Activated CD4-positive, alpha-beta memory T cell treated with anti-CD3 and anti-CD28 coated beads, Interleukin-2, amount 10 ng/mL, durations not matched to agents 7 days and 5 days (primary cell): Measurements from ENCODE around the gene CLIC3. TPM values are rescaled to one million over a fixed set of nuclear protein-coding genes. Genes with fewer than 3 reads are reported as not detected.

Experiments
- CTCF ChIA-PET: fragments of 350-600 bp; sonication (Branson Sonifier 250); formaldehyde crosslinking; loops from one replicate; lab custom pipeline; 2021; ENCODE audit warnings: antibody characterized with exemption, inconsistent platforms; lab: Charles Lee
- POLR2A ChIA-PET: fragments of 350-600 bp; sonication (Branson Sonifier 250); formaldehyde crosslinking; loops from one replicate; lab custom pipeline; 2021; ENCODE audit warnings: antibody characterized with exemption; lab: Charles Lee
- DNase-seq: peaks from one replicate; pipeline ENCODE4 v3.0.0-alpha.2; 2020
- H3K27ac Mint-ChIP-seq: one replicate; pipeline ENCODE4 v1.8.0; 2021; ENCODE audit warnings: mild to moderate bottlenecking, mixed read lengths
- H3K27me3 Mint-ChIP-seq: one replicate; pipeline ENCODE4 v1.8.0; 2021; ENCODE audit warnings: mixed read lengths
- H3K36me3 Mint-ChIP-seq: one replicate; pipeline ENCODE4 v1.8.0; 2021; ENCODE audit warnings: low read depth, mixed read lengths
- H3K4me1 Mint-ChIP-seq: one replicate; pipeline ENCODE4 v1.8.0; 2021; ENCODE audit warnings: mixed read lengths
- H3K4me3 Mint-ChIP-seq: one replicate; pipeline ENCODE4 v1.8.0; 2021; ENCODE audit warnings: mild to moderate bottlenecking, mixed read lengths
- H3K9me3 Mint-ChIP-seq: one replicate; pipeline ENCODE4 v1.8.0; 2021; ENCODE audit warnings: mixed read lengths
- total RNA-seq, 2 experiments: library from RNA; stranded (reverse); gene quantifications; one replicate each; pipeline ENCODE4 v1.2.3, GENCODE V29; 2021

CLIC3 gene
- total RNA-seq, 2 experiments from 2014 or later = 3.7 to 4.9 TPM

GRCh38 chr9:136949239-136949816 is 47.0 kb downstream of the CLIC3 start:
- DNase-seq = no peak

GRCh38 chr9:136947955-136948510 is 48.3 kb downstream of the CLIC3 start:
- Mint-ChIP-seq H3K9me3 (no peaks in the 10 kb centered on the region), H3K27me3 (no peaks in the 10 kb centered on the region), H3K36me3 (no peaks in the 10 kb centered on the region), H3K4me3 (peak overlapping the region; percentile 81), H3K4me1 (peaks cover 18% of the 10 kb centered on the region), H3K27ac (no peak overlapping the region)
- ChIA-PET POLR2A (interaction anchor here (0.8 to 3.9 kb wide), 8 partner anchors 12 to 122 kb away, joined by 3 to 19 read pairs (median 7); partner anchors contain the start of genes PAXX and SAPCD2), CTCF (interaction anchor here (0.6 to 7.2 kb wide), 22 partner anchors 12 to 160 kb away, joined by 3 to 149 read pairs (median 5); partner anchors contain the start of genes AJM1, CLIC3, FUT7 and PAXX)
- no peak for DNase-seq

More at GRCh38 chr9:136949239-136949816, 47.0 kb downstream of the CLIC3 start:
- Mint-ChIP-seq H3K27ac (peak overlapping the region; percentile 79), H3K4me1 (peaks cover 16% of the 10 kb centered on the region), H3K9me3 (no peaks in the 10 kb centered on the region), H3K27me3 (no peaks in the 10 kb centered on the region), H3K4me3 (peak overlapping the region; percentile 81), H3K36me3 (no peaks in the 10 kb centered on the region)
- ChIA-PET POLR2A (interaction anchor here (1.2 to 3.1 kb wide), 3 partner anchors 25 to 47 kb away, joined by 3 to 10 read pairs (median 8); partner anchors contain the start of gene PAXX), CTCF (interaction anchor here (1.0 to 7.2 kb wide), 4 partner anchors 43 to 107 kb away, joined by 3 to 149 read pairs (median 6); partner anchors contain the start of genes AJM1, CLIC3, FUT7 and PAXX)

GRCh38 chr9:136947028-136947891 is 49.1 kb downstream of the CLIC3 start:
- DNase-seq = no peak
- Mint-ChIP-seq H3K27me3 (no peaks in the 10 kb centered on the region), H3K4me1 (peaks cover 24% of the 10 kb centered on the region), H3K36me3 (peaks cover 7% of the 10 kb centered on the region), H3K27ac (no peak overlapping the region), H3K4me3 (peak overlapping the region; percentile 32), H3K9me3 (no peaks in the 10 kb centered on the region)
- ChIA-PET CTCF (interaction anchor here (0.7 to 7.2 kb wide), 18 partner anchors 10 to 159 kb away, joined by 3 to 149 read pairs (median 5); partner anchors contain the start of genes AJM1, FUT7, PAXX and RABL6), POLR2A (interaction anchor here (0.9 to 3.9 kb wide), 6 partner anchors 13 to 82 kb away, joined by 3 to 19 read pairs (median 7); partner anchors contain the start of gene PAXX)

- H3K27ac Mint-ChIP-seq = no peak overlapping the region
- peaks cover 14% of the 10 kb centered on the region for H3K36me3 Mint-ChIP-seq
- CTCF ChIA-PET = interaction anchor here (0.7 to 7.2 kb wide), 5 partner anchors 9 to 87 kb away, joined by 3 to 149 read pairs (median 3); partner anchors contain the start of genes FUT7 and PAXX
- no peaks in the 10 kb centered on the region for H3K27me3 Mint-ChIP-seq
- DNase-seq = no peak
- no peak overlapping the region for H3K4me3 Mint-ChIP-seq
- H3K4me1 Mint-ChIP-seq = peaks cover 26% of the 10 kb centered on the region
- H3K9me3 Mint-ChIP-seq = no peaks in the 10 kb centered on the region
- POLR2A ChIA-PET = interaction anchor here (0.6 to 3.9 kb wide), 3 partner anchors 14 to 103 kb away, joined by 3 to 19 read pairs (median 4); no protein-coding TSS in a partner anchor
Observed at GRCh38 chr9:136946228-136947027, 49.9 kb downstream of the CLIC3 start.

- no peak for DNase-seq
- Mint-ChIP-seq H3K4me3 (peak overlapping the region; percentile 48), H3K9me3 (no peaks in the 10 kb centered on the region), H3K27me3 (no peaks in the 10 kb centered on the region), H3K4me1 (peaks cover 26% of the 10 kb centered on the region), H3K36me3 (peaks cover 21% of the 10 kb centered on the region), H3K27ac (no peak overlapping the region)
- ChIA-PET CTCF (interaction anchor here (1.0 to 7.2 kb wide), 3 partner anchors 15 to 88 kb away, joined by 3 to 149 read pairs (median 3); partner anchors contain the start of genes FUT7 and PAXX), POLR2A (interaction anchor here (0.6 to 3.9 kb wide), 4 partner anchors 14 to 102 kb away, joined by 3 to 19 read pairs (median 4); no protein-coding TSS in a partner anchor)
Observed at GRCh38 chr9:136945333-136946227, 50.8 kb downstream of the CLIC3 start.

Other genes with a start within 250 kb of the CLIC3 start
- under 1 TPM in 1 of 2 experiments, not detected in 1; 0.40 TPM for gene LCN6, start 248.0 kb downstream of the CLIC3 start, total RNA-seq
- not detected for gene LCN8, start 238.3 kb downstream of the CLIC3 start, total RNA-seq
- gene LCN15, start 232.1 kb downstream of the CLIC3 start, total RNA-seq = not detected
- gene TMEM141, start 205.2 kb downstream of the CLIC3 start, total RNA-seq = 10 to 100 TPM; 39.6 to 42.9 TPM
- 1 to 10 TPM in 1 of 2 experiments, under 1 TPM in 1; 0.96 to 1.4 TPM for gene CCDC183, start 200.2 kb downstream of the CLIC3 start, total RNA-seq
- 10 to 100 TPM; 96.0 to 96.2 TPM for gene RABL6, start 188.6 kb downstream of the CLIC3 start, total RNA-seq
- 1 to 10 TPM; 8.7 TPM for gene AJM1, start 154.1 kb downstream of the CLIC3 start, total RNA-seq
- 10 to 100 TPM; 82.3 to 85.4 TPM for gene PHPT1, start 147.2 kb downstream of the CLIC3 start, total RNA-seq
- 10 to 100 TPM; 12.5 to 13.6 TPM for gene MAMDC4, start 144.2 kb downstream of the CLIC3 start, total RNA-seq
- 100 to 1,000 TPM; 301 to 316 TPM for gene EDF1, start 130.3 kb downstream of the CLIC3 start, total RNA-seq
- gene TRAF2, start 110.1 kb downstream of the CLIC3 start, total RNA-seq = 10 to 100 TPM; 43.6 to 45.7 TPM
- 100 to 1,000 TPM; 118 to 119 TPM for gene FBXW5, start 51.8 kb downstream of the CLIC3 start, total RNA-seq
- gene C8G, start 51.3 kb downstream of the CLIC3 start, total RNA-seq = 1 to 10 TPM; 1.5 to 3.2 TPM
- 1 to 10 TPM; 2.5 to 2.9 TPM for gene LCN12, start 44.3 kb downstream of the CLIC3 start, total RNA-seq
- gene PTGDS, start 19.1 kb downstream of the CLIC3 start, total RNA-seq = 10 to 100 TPM; 44.2 to 45.4 TPM
- 1 to 10 TPM in 1 of 2 experiments, under 1 TPM in 1; 0.98 to 1.0 TPM for gene LCNL1, start 13.6 kb downstream of the CLIC3 start, total RNA-seq
- gene PAXX, start 4.1 kb downstream of the CLIC3 start, total RNA-seq = 10 to 100 TPM; 64.4 to 68.5 TPM
- gene ABCA2, start 31.7 kb upstream of the CLIC3 start, total RNA-seq = 10 to 100 TPM; 55.5 to 65.9 TPM
- 10 to 100 TPM in 1 of 2 experiments, 1 to 10 TPM in 1; 9.9 to 10.4 TPM for gene FUT7, start 35.5 kb upstream of the CLIC3 start, total RNA-seq
- 10 to 100 TPM; 82.8 to 89.2 TPM for gene NPDC1, start 49.6 kb upstream of the CLIC3 start, total RNA-seq
- gene ENTPD2, start 57.5 kb upstream of the CLIC3 start, total RNA-seq = under 1 TPM; 0.15 to 0.40 TPM
- 10 to 100 TPM; 26.8 to 27.0 TPM for gene SAPCD2, start 74.0 kb upstream of the CLIC3 start, total RNA-seq
- 10 to 100 TPM; 20.2 to 21.9 TPM for gene UAP1L1, start 80.9 kb upstream of the CLIC3 start, total RNA-seq
- 10 to 100 TPM; 51.4 to 51.9 TPM for gene MAN1B1, start 90.4 kb upstream of the CLIC3 start, total RNA-seq
- 100 to 1,000 TPM; 253 to 257 TPM for gene DPP7, start 118.2 kb upstream of the CLIC3 start, total RNA-seq
- under 1 TPM; 0.40 to 0.43 TPM for gene GRIN1, start 142.6 kb upstream of the CLIC3 start, total RNA-seq
- not detected for gene LRRC26, start 173.5 kb upstream of the CLIC3 start, total RNA-seq
- gene TMEM210, start 175.5 kb upstream of the CLIC3 start, total RNA-seq = not detected
- 10 to 100 TPM; 53.3 to 57.8 TPM for gene ANAPC2, start 192.0 kb upstream of the CLIC3 start, total RNA-seq
- gene SSNA1, start 192.1 kb upstream of the CLIC3 start, total RNA-seq = 10 to 100 TPM; 70.0 to 76.3 TPM
- 1 to 10 TPM; 8.5 to 9.4 TPM for gene TPRN, start 204.2 kb upstream of the CLIC3 start, total RNA-seq
- 10 to 100 TPM; 28.9 to 29.2 TPM for gene TMEM203, start 209.1 kb upstream of the CLIC3 start, total RNA-seq
- gene NDOR1, start 209.1 kb upstream of the CLIC3 start, total RNA-seq = 10 to 100 TPM; 27.7 to 30.0 TPM
- 1 to 10 TPM; 2.2 to 2.5 TPM for gene RNF208, start 225.7 kb upstream of the CLIC3 start, total RNA-seq
- gene CYSRT1, start 228.6 kb upstream of the CLIC3 start, total RNA-seq = under 1 TPM; 0.86 to 0.93 TPM
- under 1 TPM in 1 of 2 experiments, not detected in 1; 0.20 TPM for gene RNF224, start 230.9 kb upstream of the CLIC3 start, total RNA-seq
- gene SLC34A3, start 234.3 kb upstream of the CLIC3 start, total RNA-seq = not detected
- gene TUBB4B, start 244.7 kb upstream of the CLIC3 start, total RNA-seq = 100 to 1,000 TPM; 314 to 319 TPM